ENCODE results near the gene USP17L18.
"Not testable (repeated sequence)": the region's sequence is repeated elsewhere in the genome, so short reads cannot be mapped to it uniquely, and the experiment has no call there.

The USP17L18 gene, protein sequence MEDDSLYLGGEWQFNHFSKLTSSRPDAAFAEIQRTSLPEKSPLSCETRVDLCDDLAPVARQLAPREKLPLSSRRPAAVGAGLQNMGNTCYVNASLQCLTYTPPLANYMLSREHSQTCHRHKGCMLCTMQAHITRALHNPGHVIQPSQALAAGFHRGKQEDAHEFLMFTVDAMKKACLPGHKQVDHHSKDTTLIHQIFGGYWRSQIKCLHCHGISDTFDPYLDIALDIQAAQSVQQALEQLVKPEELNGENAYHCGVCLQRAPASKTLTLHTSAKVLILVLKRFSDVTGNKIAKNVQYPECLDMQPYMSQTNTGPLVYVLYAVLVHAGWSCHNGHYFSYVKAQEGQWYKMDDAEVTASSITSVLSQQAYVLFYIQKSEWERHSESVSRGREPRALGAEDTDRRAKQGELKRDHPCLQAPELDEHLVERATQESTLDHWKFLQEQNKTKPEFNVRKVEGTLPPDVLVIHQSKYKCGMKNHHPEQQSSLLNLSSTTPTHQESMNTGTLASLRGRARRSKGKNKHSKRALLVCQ

DNA sequence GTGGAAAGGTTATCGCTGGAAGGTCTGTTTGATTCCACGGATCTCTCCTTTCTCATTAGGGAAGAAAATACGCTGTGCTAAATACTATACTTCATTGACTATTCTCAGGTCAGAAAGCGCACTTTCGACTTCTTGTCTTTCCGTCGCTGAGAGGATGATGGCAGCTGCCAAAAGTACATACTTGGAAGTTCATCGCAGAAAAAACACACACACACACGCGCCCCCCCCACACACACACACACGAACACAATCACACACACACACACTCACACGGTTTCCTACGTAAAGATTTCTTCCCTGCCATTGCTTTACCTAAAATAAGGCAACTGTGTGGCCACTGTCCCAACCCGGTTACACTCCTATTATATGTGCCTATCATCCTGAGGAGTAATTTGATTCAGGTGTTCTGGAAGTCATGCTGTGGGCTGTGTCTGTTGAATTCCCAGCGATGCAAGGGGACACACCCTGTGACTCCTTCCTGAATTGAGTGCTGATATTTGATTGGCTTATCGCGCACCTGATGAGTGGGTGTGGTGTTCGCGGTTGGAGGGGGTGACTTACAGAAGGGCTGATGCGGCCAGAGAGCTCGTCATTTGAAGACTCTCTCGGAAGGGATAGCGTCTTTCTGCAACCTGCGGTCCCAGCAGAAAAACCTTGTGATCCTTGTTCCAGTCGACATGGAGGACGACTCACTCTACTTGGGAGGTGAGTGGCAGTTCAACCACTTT is at the start of gene USP17L18:
Gene USP17L18 (plus strand): TSS at position 678 of the 728 bp plus-strand sequence. CDS start 0 bp downstream, at position 678.
- DNase-seq, result peak; percentile 5

DNA sequence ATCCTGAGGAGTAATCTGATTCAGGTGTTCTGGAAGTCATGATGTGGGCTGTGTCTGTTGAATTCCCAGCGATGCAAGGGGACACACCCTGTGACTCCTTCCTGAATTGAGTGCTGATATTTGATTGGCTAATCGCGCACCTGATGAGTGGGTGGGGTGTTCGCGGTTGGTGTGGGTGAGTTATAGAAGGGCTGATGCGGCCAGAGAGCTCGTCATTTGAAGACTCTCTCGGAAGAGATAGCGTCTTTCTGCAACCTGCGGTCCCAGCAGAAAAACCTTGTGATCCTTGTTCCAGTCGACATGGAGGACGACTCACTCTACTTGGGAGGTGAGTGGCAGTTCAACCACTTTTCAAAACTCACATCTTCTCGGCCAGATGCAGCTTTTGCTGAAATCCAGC is 38.1 kb upstream of the USP17L18 start, which contains the start of gene USP17L10:
Gene USP17L10 (plus strand): TSS at position 301 of the 400 bp plus-strand sequence. CDS start 0 bp downstream, at position 301.
- DNase-seq, result not testable (repeated sequence)

DNA sequence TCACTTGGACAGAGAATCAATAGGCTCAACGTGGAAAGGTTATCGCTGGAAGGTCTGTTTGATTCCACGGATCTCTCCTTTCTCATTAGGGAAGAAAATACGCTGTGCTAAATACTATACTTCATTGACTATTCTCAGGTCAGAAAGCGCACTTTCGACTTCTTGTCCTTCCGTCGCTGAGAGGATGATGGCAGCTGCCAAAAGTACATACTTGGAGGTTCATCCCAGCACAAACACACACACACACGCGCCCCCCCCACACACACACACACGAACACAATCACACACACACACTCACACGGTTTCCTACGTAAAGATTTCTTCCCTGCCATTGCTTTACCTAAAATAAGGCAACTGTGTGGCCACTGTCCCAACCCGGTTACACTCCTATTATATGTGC is 33.7 kb upstream of the USP17L18 start:
- DNase-seq, result not testable (repeated sequence)

DNA sequence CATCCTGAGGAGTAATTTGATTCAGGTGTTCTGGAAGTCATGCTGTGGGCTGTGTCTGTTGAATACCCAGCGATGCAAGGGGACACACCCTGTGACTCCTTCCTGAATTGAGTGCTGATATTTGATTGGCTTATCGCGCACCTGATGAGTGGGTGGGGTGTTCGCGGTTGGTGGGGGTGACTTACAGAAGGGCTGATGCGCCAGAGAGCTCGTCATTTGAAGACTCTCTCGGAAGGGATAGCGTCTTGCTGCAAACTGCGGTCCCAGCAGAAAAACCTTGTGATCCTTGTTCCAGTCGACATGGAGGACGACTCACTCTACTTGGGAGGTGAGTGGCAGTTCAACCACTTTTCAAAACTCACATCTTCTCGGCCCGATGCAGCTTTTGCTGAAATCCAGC is 33.3 kb upstream of the USP17L18 start, which contains the start of gene USP17L11:
Gene USP17L11 (plus strand): TSS at position 301 of the 400 bp plus-strand sequence. CDS start 0 bp downstream, at position 301.
- DNase-seq, result not testable (repeated sequence)

DNA sequence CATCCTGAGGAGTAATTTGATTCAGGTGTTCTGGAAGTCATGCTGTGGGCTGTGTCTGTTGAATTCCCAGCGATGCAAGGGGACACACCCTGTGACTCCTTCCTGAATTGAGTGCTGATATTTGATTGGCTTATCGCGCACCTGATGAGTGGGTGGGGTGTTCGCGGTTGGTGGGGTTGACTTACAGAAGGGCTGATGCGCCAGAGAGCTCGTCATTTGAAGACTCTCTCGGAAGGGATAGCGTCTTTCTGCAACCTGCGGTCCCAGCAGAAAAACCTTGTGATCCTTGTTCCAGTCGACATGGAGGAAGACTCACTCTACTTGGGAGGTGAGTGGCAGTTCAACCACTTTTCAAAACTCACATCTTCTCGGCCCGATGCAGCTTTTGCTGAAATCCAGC is 28.6 kb upstream of the USP17L18 start, which contains the start of gene USP17L12:
Gene USP17L12 (plus strand): TSS at position 301 of the 400 bp plus-strand sequence. CDS start 0 bp downstream, at position 301.
- DNase-seq, result not testable (repeated sequence)

DNA sequence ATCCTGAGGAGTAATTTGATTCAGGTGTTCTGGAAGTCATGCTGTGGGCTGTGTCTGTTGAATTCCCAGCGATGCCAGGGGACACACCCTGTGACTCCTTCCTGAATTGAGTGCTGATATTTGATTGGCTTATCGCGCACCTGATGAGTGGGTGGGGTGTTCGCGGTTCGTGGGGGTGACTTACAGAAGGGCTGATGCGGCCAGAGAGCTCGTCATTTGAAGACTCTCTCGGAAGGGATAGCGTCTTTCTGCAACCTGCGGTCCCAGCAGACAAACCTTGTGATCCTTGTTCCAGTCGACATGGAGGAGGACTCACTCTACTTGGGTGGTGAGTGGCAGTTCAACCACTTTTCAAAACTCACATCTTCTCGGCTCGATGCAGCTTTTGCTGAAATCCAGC is 23.8 kb upstream of the USP17L18 start, which contains the start of gene USP17L13:
Gene USP17L13 (plus strand): TSS at position 301 of the 400 bp plus-strand sequence. CDS start 0 bp downstream, at position 301.
- DNase-seq, result not testable (repeated sequence)

DNA sequence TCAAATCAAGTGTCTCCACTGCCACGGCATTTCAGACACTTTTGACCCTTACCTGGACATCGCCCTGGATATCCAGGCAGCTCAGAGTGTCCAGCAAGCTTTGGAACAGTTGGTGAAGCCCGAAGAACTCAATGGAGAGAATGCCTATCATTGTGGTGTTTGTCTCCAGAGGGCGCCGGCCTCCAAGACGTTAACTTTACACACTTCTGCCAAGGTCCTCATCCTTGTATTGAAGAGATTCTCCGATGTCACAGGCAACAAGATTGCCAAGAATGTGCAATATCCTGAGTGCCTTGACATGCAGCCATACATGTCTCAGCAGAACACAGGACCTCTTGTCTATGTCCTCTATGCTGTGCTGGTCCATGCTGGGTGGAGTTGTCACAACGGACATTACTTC is 18.2 kb upstream of the USP17L18 start:
- not testable (repeated sequence) for DNase-seq

DNA sequence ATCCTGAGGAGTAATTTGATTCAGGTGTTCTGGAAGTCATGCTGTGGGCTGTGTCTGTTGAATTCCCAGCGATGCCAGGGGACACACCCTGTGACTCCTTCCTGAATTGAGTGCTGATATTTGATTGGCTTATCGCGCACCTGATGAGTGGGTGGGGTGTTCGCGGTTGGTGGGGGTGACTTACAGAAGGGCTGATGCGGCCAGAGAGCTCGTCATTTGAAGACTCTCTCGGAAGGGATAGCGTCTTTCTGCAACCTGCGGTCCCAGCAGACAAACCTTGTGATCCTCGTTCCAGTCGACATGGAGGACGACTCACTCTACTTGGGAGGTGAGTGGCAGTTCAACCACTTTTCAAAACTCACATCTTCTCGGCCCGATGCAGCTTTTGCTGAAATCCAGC is 14.3 kb upstream of the USP17L18 start, which contains the start of gene USP17L15:
Gene USP17L15 (plus strand): TSS at position 301 of the 400 bp plus-strand sequence. CDS start 0 bp downstream, at position 301.
- not testable (repeated sequence) for DNase-seq

DNA sequence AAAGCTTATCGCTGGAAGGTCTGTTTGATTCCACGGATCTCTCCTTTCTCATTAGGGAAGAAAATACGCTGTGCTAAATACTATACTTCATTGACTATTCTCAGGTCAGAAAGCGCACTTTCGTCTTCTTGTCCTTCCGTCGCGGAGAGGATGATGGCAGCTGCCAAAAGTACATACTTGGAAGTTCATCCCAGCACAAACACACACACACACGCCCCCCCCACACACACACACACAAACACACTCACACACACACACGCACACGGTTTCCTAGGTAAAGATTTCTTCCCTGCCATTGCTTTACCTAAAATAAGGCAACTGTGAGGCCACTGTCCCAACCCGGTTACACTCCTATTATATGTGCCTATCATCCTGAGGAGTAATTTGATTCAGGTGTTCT is 10.0 kb upstream of the USP17L18 start:
- DNase-seq, result not testable (repeated sequence)

DNA sequence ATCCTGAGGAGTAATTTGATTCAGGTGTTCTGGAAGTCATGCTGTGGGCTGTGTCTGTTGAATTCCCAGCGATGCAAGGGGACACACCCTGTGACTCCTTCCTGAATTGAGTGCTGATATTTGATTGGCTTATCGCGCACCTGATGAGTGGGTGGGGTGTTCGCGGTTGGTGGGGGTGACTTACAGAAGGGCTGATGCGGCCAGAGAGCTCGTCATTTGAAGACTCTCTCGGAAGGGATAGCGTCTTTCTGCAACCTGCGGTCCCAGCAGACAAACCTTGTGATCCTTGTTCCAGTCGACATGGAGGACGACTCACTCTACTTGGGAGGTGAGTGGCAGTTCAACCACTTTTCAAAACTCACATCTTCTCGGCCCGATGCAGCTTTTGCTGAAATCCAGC is 4.9 kb upstream of the USP17L18 start, which contains the start of gene USP17L17:
Gene USP17L17 (plus strand): TSS at position 301 of the 400 bp plus-strand sequence. CDS start 0 bp downstream, at position 301.
- not testable (repeated sequence) for DNase-seq

DNA sequence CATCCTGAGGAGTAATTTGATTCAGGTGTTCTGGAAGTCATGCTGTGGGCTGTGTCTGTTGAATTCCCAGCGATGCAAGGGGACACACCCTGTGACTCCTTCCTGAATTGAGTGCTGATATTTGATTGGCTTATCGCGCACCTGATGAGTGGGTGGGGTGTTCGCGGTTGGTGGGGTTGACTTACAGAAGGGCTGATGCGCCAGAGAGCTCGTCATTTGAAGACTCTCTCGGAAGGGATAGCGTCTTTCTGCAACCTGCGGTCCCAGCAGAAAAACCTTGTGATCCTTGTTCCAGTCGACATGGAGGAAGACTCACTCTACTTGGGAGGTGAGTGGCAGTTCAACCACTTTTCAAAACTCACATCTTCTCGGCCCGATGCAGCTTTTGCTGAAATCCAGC is 4.6 kb downstream of the USP17L18 start, which contains the start of gene USP17L19:
Gene USP17L19 (plus strand): TSS at position 301 of the 400 bp plus-strand sequence. CDS start 0 bp downstream, at position 301.
- not testable (repeated sequence) for DNase-seq

DNA sequence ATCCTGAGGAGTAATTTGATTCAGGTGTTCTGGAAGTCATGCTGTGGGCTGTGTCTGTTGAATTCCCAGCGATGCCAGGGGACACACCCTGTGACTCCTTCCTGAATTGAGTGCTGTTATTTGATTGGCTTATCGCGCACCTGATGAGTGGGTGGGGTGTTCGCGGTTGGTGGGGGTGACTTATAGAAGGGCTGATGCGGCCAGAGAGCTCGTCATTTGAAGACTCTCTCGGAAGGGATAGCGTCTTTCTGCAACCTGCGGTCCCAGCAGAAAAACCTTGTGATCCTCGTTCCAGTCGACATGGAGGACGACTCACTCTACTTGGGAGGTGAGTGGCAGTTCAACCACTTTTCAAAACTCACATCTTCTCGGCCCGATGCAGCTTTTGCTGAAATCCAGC is 9.4 kb downstream of the USP17L18 start, which contains the start of gene USP17L20:
Gene USP17L20 (plus strand): TSS at position 301 of the 400 bp plus-strand sequence. CDS start 0 bp downstream, at position 301.
- DNase-seq, result not testable (repeated sequence)

DNA sequence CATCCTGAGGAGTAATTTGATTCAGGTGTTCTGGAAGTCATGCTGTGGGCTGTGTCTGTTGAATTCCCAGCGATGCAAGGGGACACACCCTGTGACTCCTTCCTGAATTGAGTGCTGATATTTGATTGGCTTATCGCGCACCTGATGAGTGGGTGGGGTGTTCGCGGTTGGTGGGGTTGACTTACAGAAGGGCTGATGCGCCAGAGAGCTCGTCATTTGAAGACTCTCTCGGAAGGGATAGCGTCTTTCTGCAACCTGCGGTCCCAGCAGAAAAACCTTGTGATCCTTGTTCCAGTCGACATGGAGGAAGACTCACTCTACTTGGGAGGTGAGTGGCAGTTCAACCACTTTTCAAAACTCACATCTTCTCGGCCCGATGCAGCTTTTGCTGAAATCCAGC is 14.1 kb downstream of the USP17L18 start, which contains the start of gene USP17L21:
Gene USP17L21 (plus strand): TSS at position 301 of the 400 bp plus-strand sequence. CDS start 0 bp downstream, at position 301.
- DNase-seq, result not testable (repeated sequence)

DNA sequence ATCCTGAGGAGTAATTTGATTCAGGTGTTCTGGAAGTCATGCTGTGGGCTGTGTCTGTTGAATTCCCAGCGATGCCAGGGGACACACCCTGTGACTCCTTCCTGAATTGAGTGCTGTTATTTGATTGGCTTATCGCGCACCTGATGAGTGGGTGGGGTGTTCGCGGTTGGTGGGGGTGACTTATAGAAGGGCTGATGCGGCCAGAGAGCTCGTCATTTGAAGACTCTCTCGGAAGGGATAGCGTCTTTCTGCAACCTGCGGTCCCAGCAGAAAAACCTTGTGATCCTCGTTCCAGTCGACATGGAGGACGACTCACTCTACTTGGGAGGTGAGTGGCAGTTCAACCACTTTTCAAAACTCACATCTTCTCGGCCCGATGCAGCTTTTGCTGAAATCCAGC is 18.9 kb downstream of the USP17L18 start, which contains the start of gene USP17L22:
Gene USP17L22 (plus strand): TSS at position 301 of the 400 bp plus-strand sequence. CDS start 0 bp downstream, at position 301.
- DNase-seq, result not testable (repeated sequence)

DNA sequence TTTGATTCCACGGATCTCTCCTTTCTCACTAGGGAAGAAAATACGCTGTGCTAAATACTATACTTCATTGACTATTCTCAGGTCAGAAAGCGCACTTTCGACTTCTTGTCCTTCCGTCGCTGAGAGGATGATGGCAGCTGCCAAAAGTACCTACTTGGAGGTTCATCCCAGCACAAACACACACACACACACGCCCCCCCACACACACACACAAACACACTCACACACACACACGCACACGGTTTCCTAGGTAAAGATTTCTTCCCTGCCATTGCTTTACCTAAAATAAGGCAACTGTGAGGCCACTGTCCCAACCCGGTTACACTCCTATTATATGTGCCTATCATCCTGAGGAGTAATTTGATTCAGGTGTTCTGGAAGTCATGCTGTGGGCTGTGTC is 23.3 kb downstream of the USP17L18 start:
- peak; percentile 12 for DNase-seq
